GM12878 (cell line): ENCODE data around the gene TGFB1. TPM values are rescaled to one million over a fixed set of nuclear protein-coding genes. Genes with fewer than 3 reads are reported as not detected.
A peak's percentile ranks its signal among the peaks of the same experiment; 100 is the strongest.

Experiments
- ATAC-seq: fragments of 200-7000 bp; cut with Tn5 transposase; 3 replicates; pipeline ENCODE4 v1.9.1; 2020; ENCODE audit warnings: mild to moderate bottlenecking, moderate library complexity
- BruUV-seq: library from RNA; stranded (reverse); fragments of 400-500 nt; replicated peaks from 2 replicates; lab custom pipeline; 2021; lab: Mats Ljungman, UMichigan
- CTCF ChIA-PET: fragments of 300-600 bp; sonication (Branson Sonifier 250); formaldehyde crosslinking; extraction: SDS; loops from one replicate; lab custom pipeline; 2021; ENCODE audit warnings: inconsistent platforms; lab: Yijun Ruan, JAX
- POLR2A ChIA-PET: fragments of 350-600 bp; formaldehyde crosslinking; extraction: SDS; loops from one replicate; lab custom pipeline; 2021; ENCODE audit warnings: inconsistent platforms; lab: Charles Lee
- RAD21 ChIA-PET: fragments of 300-600 bp; sonication (Branson Sonifier 250); formaldehyde crosslinking; loops from one replicate; lab custom pipeline; 2023; ENCODE audit warnings: antibody characterized with exemption; ENCODE audit not compliant: unreplicated experiment; lab: Charles Lee
- SMC1A ChIA-PET: fragments of 300-600 bp; sonication (Branson Sonifier 250); formaldehyde crosslinking; loops from one replicate; lab custom pipeline; 2023; ENCODE audit not compliant: unreplicated experiment, uncharacterized antibody; lab: Charles Lee
- DNase-seq: peaks from one replicate; pipeline ENCODE4 v3.0.0-alpha.2; 2011; ENCODE audit warnings: low read depth, low spot score
- FAIRE-seq: peaks from 3 replicates; lab custom pipeline; 2011; peaks lifted over from hg19 to GRCh38; lab: Jason Lieb, UNC
- H2AFZ ChIP-seq: 2 replicates; pipeline ENCODE4 v1.6.0; 2011; ENCODE audit warnings: low read depth, low read length, control low read depth; ENCODE audit not compliant: control insufficient read depth
- H3K27ac ChIP-seq: 2 replicates; pipeline ENCODE4 v1.5.1; 2011; ENCODE audit warnings: control low read depth; ENCODE audit not compliant: control insufficient read depth, insufficient read depth
- H3K27me3 ChIP-seq, 2 experiments: replicated peaks in 1 of 2; 2 replicates each; pipeline versions ENCODE4 v1.6.0 to v1.6.1; 2011; ENCODE audit warnings: low read length in 1 of 2; ENCODE audit not compliant: control insufficient read depth in 2 of 2, insufficient read depth in 2 of 2
- H3K36me3 ChIP-seq, 2 experiments: 2 replicates each; pipeline ENCODE4 v1.5.1; 2011; ENCODE audit warnings: low read length in 1 of 2; ENCODE audit not compliant: control insufficient read depth in 2 of 2, insufficient read depth in 2 of 2
- H3K4me1 ChIP-seq: 2 replicates; pipeline ENCODE4 v1.6.1; 2011; ENCODE audit warnings: mild to moderate bottlenecking, low read length, moderate library complexity, mixed read lengths; ENCODE audit not compliant: control insufficient read depth, insufficient read depth
- H3K4me2 ChIP-seq: 2 replicates; pipeline ENCODE4 v1.6.0; 2011; ENCODE audit warnings: control low read depth; ENCODE audit not compliant: control insufficient read depth, insufficient read depth
- H3K4me3 ChIP-seq: fragments of 200-600 bp; sonication (generic); 2 replicates; pipeline ENCODE4 v1.5.1; 2016
- H3K79me2 ChIP-seq: 2 replicates; pipeline ENCODE4 v1.6.0; 2011; ENCODE audit warnings: low read length; ENCODE audit not compliant: control insufficient read depth, insufficient read depth
- H3K9ac ChIP-seq: 2 replicates; pipeline ENCODE4 v1.8.0; 2011; ENCODE audit warnings: low read length, control low read depth, mixed read lengths; ENCODE audit not compliant: control insufficient read depth, insufficient read depth
- H3K9me3 ChIP-seq: replicated peaks from 3 replicates; pipeline ENCODE4 v1.5.1; 2011; ENCODE audit warnings: mild to moderate bottlenecking, low read length; ENCODE audit not compliant: control insufficient read depth, insufficient read depth
- H4K20me1 ChIP-seq: 2 replicates; pipeline ENCODE4 v1.6.0; 2011; ENCODE audit not compliant: control insufficient read depth, insufficient read depth
- ATF7 ChIP-seq: fragments of 450-650 bp; IDR thresholded peaks from 2 replicates; pipeline ENCODE4 v1.6.1; 2016; ENCODE audit warnings: low read depth, mild to moderate bottlenecking
- CTCF ChIP-seq, 3 experiments: IDR thresholded peaks in 2 of 3; conservative IDR thresholded peaks in 1 of 3; 2 replicates each; pipeline ENCODE4 v1.5.1; 2011; ENCODE audit warnings: low read depth in 3 of 3, low read length in 3 of 3, mild to moderate bottlenecking in 3 of 3, control low read depth in 2 of 3, moderate library complexity in 2 of 3, inconsistent platforms in 1 of 3, mixed read lengths in 1 of 3; ENCODE audit not compliant: control insufficient read depth in 2 of 3, insufficient read depth in 1 of 3; ENCODE audit errors: extremely low read depth in 1 of 3
- DPF2 ChIP-seq: fragments of 450-650 bp; IDR thresholded peaks from 2 replicates; pipeline ENCODE4 v1.6.1; 2017; ENCODE audit warnings: mild to moderate bottlenecking
- E4F1 ChIP-seq: fragments of 450-650 bp; IDR thresholded peaks from 2 replicates; pipeline ENCODE4 v1.6.1; 2018; ENCODE audit warnings: borderline replicate concordance, mild to moderate bottlenecking; ENCODE audit not compliant: partially characterized antibody
- EED ChIP-seq: sonication (generic); IDR thresholded peaks from 2 replicates; pipeline ENCODE4 v1.6.1; 2016; ENCODE audit warnings: antibody characterized with exemption, low read depth
- HDGF ChIP-seq: fragments of 450-650 bp; IDR thresholded peaks from 2 replicates; pipeline ENCODE4 v1.6.1; 2016; ENCODE audit warnings: antibody characterized with exemption
- IKZF1 ChIP-seq: fragments of 450-650 bp; conservative IDR thresholded peaks from 2 replicates; pipeline ENCODE4 v1.6.1; 2017; ENCODE audit warnings: antibody characterized with exemption, mild to moderate bottlenecking
- KLF5 ChIP-seq: fragments of 450-650 bp; IDR thresholded peaks from 2 replicates; pipeline ENCODE4 v1.6.1; 2014; ENCODE audit warnings: mild to moderate bottlenecking; ENCODE audit not compliant: partially characterized antibody
- MEF2A ChIP-seq: IDR thresholded peaks from 2 replicates; pipeline ENCODE4 v1.6.1; 2011; ENCODE audit warnings: low read depth, mild to moderate bottlenecking, low read length, moderate library complexity; ENCODE audit not compliant: insufficient read depth
- MEF2B ChIP-seq: fragments of 450-650 bp; IDR thresholded peaks from 2 replicates; pipeline ENCODE4 v1.6.1; 2018; ENCODE audit warnings: mild to moderate bottlenecking, moderate library complexity; ENCODE audit not compliant: partially characterized antibody, poor library complexity, severe bottlenecking
- POLR2AphosphoS5 ChIP-seq: IDR thresholded peaks from 2 replicates; pipeline ENCODE4 v1.6.1; 2011; ENCODE audit warnings: mild to moderate bottlenecking, low read length, inconsistent platforms
- POU2F2 ChIP-seq: IDR thresholded peaks from 3 replicates; pipeline ENCODE4 v1.6.1; 2011; ENCODE audit warnings: low read depth, mild to moderate bottlenecking, low read length, borderline replicate concordance
- RUNX3 ChIP-seq: IDR thresholded peaks from 2 replicates; pipeline ENCODE4 v1.6.1; 2012; ENCODE audit warnings: low read length, inconsistent platforms
- TCF12 ChIP-seq: IDR thresholded peaks from 2 replicates; pipeline ENCODE4 v1.6.1; 2011; ENCODE audit warnings: low read depth, mild to moderate bottlenecking, low read length
- YY1 ChIP-seq: IDR thresholded peaks from 2 replicates; pipeline ENCODE4 v1.6.1; 2011; ENCODE audit warnings: low read depth, mild to moderate bottlenecking, low read length
- WGBS: methylation state at CpG from one replicate; pipeline ENCODE4 v1.1.6; 2016; ENCODE audit warnings: low lambda C conversion rate; ENCODE audit not compliant: insufficient replicate concordance, insufficient coverage; ENCODE audit errors: missing lambda C conversion rate; 5-methylcytosine and 5-hydroxymethylcytosine counted together
- in situ Hi-C: fragments of 300-500 bp; cut with MboI; formaldehyde crosslinking; loops from 9 replicates; pipeline ENCODE4 v1.14.3; 2018; ENCODE audit warnings: mixed read lengths
- intact Hi-C: fragments of 100-400 bp; cut with micrococcal nuclease; formaldehyde crosslinking; loops from one replicate; pipeline ENCODE4 v1.14.2; 2022; ENCODE audit not compliant: unreplicated experiment
- polyA plus RNA-seq, 11 experiments: library from polyadenylated mRNA; depleted of rRNA in 4 of 11; unstranded in 6 of 11; stranded (reverse) in 5 of 11; fragments of >200 nt; fragmentation: Nextera tagmentation in 4 of 11; fragmentation: Illumina TruSeq in 1 of 11; extraction: Ambion mirVana in 4 of 11; extraction: Trizol in 1 of 11; gene quantifications; 1 replicate in 1 of 11; 2 replicates in 10 of 11; pipeline versions ENCODE4 v1.2.1 to v1.2.3, GENCODE V29; 2011 to 2016; ENCODE audit warnings: inconsistent platforms in 2 of 11, missing spikeins in 2 of 11, low read depth in 1 of 11
- total RNA-seq, 4 experiments: library from RNA; depleted of rRNA in 3 of 4; stranded (reverse); fragments of >200 nt in 3 of 4; fragmentation: Illumina TruSeq in 1 of 4; extraction: Trizol in 1 of 4; gene quantifications; 2 replicates each; pipeline versions ENCODE4 v1.2.1 to v1.2.3, GENCODE V29; 2013 to 2021

Gene TGFB1
- total and polyA plus RNA-seq, 10 of the 15 experiments (the other 5 are each of a cell fraction or from before 2014, with no cell fraction given), result 0.23 to 120 (median 10.9) TPM

- WGBS, result 4% methylated on average over 4 of the region's 5 CpGs
- Histone ChIP-seq H3K9me3 (no peaks in the 10 kb centered on the region), H3K4me3 (no peak overlapping the region), H3K4me2 (peak overlapping the region; percentile 33; the same call in 1 of the 2 replicates), H2AFZ (no peak overlapping the region), H3K9ac (peak overlapping the region; percentile 20; the same call in 1 of the 2 replicates), H3K27me3 (no peaks in the 10 kb centered on the region), H3K4me1 (peaks cover 11% of the 10 kb centered on the region), H3K79me2 (peaks cover 1% of the 10 kb centered on the region), H3K36me3 (peaks cover 14 to 22% of the 10 kb centered on the region in 2 experiments), H3K27ac (peak overlapping the region; percentile 79), H4K20me1 (no peaks in the 10 kb centered on the region)
- ChIA-PET CTCF (interaction anchor here (0.6 to 1.6 kb wide), 4 partner anchors 8 to 105 kb away, joined by 3 to 5 read pairs (median 3); partner anchors contain the start of gene DMAC2), RAD21 (interaction anchor here (0.6 to 1.2 kb wide), 3 partner anchors 17 to 212 kb away, joined by 3 to 5 read pairs (median 4); no protein-coding TSS in a partner anchor), POLR2A (interaction anchor here (0.6 to 1.3 kb wide), 3 partner anchors 13 to 580 kb away, joined by 3 to 8 read pairs (median 6); no protein-coding TSS in a partner anchor), SMC1A (interaction anchor here (1.8 kb wide), 1 partner anchor 15 kb away, joined by 7 read pairs; no protein-coding TSS in a partner anchor)
- ATAC-seq (peak; percentile 64), DNase-seq (no peak), FAIRE-seq (no peak)
- TF ChIP-seq RUNX3, result no peak
- no peak for TF ChIP-seq ATF7
- no peak for TF ChIP-seq E4F1
- no peak for TF ChIP-seq TCF12
- no peak for TF ChIP-seq CTCF (IDR thresholded peaks at IDR 0.05 in 2 of 3, conservative IDR thresholded peaks at IDR 0.05 in 1 of 3; ENCODE audit: control insufficient read depth in 2 of 3, extremely low read depth in 1 of 3, insufficient read depth in 1 of 3, low read depth in 3 of 3, low read length in 3 of 3)
- TF ChIP-seq MEF2A, result no peak
- no peak for TF ChIP-seq KLF5
- TF ChIP-seq POLR2AphosphoS5, result 0 out of 2 replicates have a peak, but pooled peaks have one; percentile 17
- TF ChIP-seq DPF2, result no peak
- TF ChIP-seq POU2F2, result peak; percentile 41; the same call in 1 of the 3 replicates
- no peak for TF ChIP-seq YY1
- no peak for TF ChIP-seq EED
- no peak for TF ChIP-seq HDGF
- TF ChIP-seq IKZF1, result peak; percentile 18; the same call in 1 of the 2 replicates
- TF ChIP-seq MEF2B, result no peak
- BruUV-seq, result no TSS peak
- intact Hi-C loops, result no loop called here
- in situ Hi-C loops, result no loop called here
These were observed 18.9 kb downstream of the TGFB1 start for GRCh38 chr19:41334793-41335192.
